Ascending aorta (tissue), 2 donors: Measurements from ENCODE around the gene PLEKHB2. TPM values are rescaled to one million over a fixed set of nuclear protein-coding genes. Genes with fewer than 3 reads are reported as not detected.
A peak's percentile ranks its signal among the peaks of the same experiment; 100 is the strongest.
"Not testable (repeated sequence)": the region's sequence is repeated elsewhere in the genome, so short reads cannot be mapped to it uniquely, and the experiment has no call there.

Experiments
- DNase-seq, 2 donors: peaks; one replicate each; pipeline ENCODE4 v3.0.0-alpha.2; 2019; ENCODE audit warnings: low spot score in 2 of 2
- H3K27ac ChIP-seq, 2 donors: fragments of 200-600 bp; sonication (generic); one replicate each; pipeline ENCODE4 v1.5.1; 2016 to 2017; ENCODE audit warnings: mild to moderate bottlenecking in 1 of 2
- H3K27me3 ChIP-seq: fragments of 200-600 bp; sonication (generic); one replicate; pipeline ENCODE4 v1.5.1; 2017
- H3K36me3 ChIP-seq, 2 donors: fragments of 200-600 bp; sonication (generic); one replicate each; pipeline ENCODE4 v1.5.1; 2016
- H3K4me1 ChIP-seq, 2 donors: fragments of 200-600 bp; sonication (generic); one replicate each; pipeline ENCODE4 v1.5.1; 2016 to 2017; ENCODE audit warnings: mild to moderate bottlenecking in 1 of 2
- H3K4me3 ChIP-seq, 2 donors: fragments of 200-600 bp; sonication (generic); one replicate each; pipeline ENCODE4 v1.5.1; 2016 to 2017; ENCODE audit warnings: mild to moderate bottlenecking in 1 of 2
- H3K9me3 ChIP-seq, 2 donors: fragments of 200-600 bp; sonication (generic); one replicate each; pipeline ENCODE4 v1.5.1; 2016
- CTCF ChIP-seq, 3 experiments: fragments of 200-600 bp in 2 of 3; fragments of 450-650 bp in 1 of 3; sonication (generic) in 2 of 3; IDR thresholded peaks; one replicate each; pipeline ENCODE4 v1.5.1; 2016 to 2019; ENCODE audit warnings: antibody characterized with exemption in 3 of 3, mild to moderate bottlenecking in 1 of 3, moderate library complexity in 1 of 3
- intact Hi-C: fragments of 100-400 bp; cut with DNase I; formaldehyde crosslinking; loops from one replicate; pipeline ENCODE4 v1.15.1; 2023
- total RNA-seq: library from RNA; depleted of rRNA; stranded (reverse); fragments of >200 nt; gene quantifications from one replicate; pipeline ENCODE4 v1.1.0, GENCODE V29; 2016

The PLEKHB2 gene
- total RNA-seq, 1 donor from 2014 or later = 61.7 TPM

DNA sequence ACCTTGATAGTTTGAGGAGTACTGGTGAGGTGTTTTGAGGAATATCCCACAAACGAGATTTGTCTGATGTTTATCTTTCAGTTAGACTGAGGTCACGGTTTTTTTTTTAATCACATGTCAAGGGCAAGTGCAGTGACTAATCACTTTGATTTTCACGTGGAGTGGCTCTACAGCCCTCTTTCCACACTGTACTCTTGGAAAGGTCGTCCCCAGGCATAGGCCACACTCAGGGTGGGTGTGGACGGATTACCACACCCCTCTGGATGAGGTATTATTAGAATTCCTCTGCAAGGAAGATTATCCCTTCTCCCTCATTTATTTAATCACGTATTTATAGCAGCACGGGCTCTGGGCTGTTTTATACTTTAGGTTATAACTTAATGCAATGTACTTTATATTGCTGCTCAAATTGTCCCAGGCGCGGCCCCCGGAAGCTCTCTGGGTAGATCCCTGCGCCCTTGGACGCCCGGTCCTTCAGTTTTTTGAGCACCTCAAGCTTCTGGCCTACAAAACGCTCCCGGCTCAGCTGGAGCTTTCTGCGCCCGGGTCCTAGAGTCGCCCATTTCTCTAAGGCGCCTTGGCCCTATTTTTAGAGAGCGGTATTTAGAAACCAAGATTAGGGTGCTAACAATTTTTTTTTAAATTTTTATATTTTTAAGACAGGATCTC lies 515 bp upstream of the PLEKHB2 start:
- intact Hi-C loops = loop anchor here (1.0 to 5.0 kb wide), 3 partner anchors 11 to 762 kb away; partner anchors contain the start of genes FAM168B, IMP4 and MZT2A
- TF ChIP-seq CTCF (IDR thresholded peaks at IDR 0.05) = no peak
- Histone ChIP-seq H3K36me3 (no peaks in the 10 kb centered on the region), H3K4me3 (peak overlapping the region; percentile 83 to 97), H3K27ac (peak overlapping the region; percentile 85 to 86), H3K4me1 (peaks cover 0 to 14% of the 10 kb centered on the region in 2 donors), H3K27me3 (no peaks in the 10 kb centered on the region), H3K9me3 (no peaks in the 10 kb centered on the region)
- peak in 1 of 2 donors; percentile 83 for DNase-seq

DNA sequence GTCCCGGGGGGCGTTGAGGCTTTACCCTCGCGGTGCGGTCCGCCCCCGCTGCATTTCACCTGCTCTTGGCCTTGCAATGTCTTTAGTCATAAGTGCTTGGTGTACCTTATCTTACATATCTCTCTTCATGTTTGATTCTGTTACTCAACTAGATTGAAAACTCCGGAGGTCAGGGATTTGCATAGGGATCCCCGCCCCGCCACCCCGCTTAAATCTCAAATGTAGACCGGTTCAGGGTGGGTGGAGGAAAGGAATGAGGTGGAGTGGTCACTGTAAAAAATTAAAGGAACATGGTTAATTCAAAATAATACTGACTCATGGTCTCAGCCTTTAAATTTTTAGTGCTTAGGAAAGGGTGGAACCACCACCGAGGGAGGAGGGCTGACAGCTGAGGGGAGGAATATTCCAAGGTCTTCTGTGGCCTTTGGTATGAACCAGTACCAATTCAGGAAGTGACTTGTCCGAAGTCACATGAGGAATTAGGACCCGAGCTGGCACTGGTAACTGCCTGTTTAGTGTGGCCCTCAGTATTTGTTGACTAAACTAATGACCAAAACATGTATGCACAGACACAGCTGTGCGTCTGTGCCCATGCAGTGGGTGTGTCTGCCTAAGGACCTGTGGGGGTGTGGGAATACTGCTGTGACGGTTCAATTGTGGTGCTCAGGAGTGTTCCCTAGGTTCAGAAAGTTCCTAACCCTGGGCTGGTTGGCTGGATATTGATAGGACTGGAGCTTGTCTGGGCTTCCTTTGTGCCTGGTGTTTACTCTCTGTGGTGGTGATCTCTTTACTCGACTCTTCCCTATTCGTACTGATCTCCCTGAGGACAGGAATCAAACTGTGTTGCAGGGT lies 1.0 kb downstream of the PLEKHB2 start:
- intact Hi-C loops = loop anchor here (1.0 to 5.0 kb wide), 3 partner anchors 13 to 764 kb away; partner anchors contain the start of genes FAM168B, IMP4 and MZT2A

GRCh38 chr2:131112529-131112928 lies 7.4 kb downstream of the PLEKHB2 start:
- H3K4me3 ChIP-seq = no peak overlapping the region

More for the DNA sequence above, 1.0 kb downstream of the PLEKHB2 start:
- Histone ChIP-seq H3K36me3 (no peaks in the 10 kb centered on the region), H3K9me3 (no peaks in the 10 kb centered on the region), H3K27me3 (no peaks in the 10 kb centered on the region), H3K4me1 (peaks cover 0 to 14% of the 10 kb centered on the region in 2 donors), H3K4me3 (peak overlapping the region; percentile 83 to 97), H3K27ac (peak overlapping the region; percentile 85 to 86)
- DNase-seq = peak in 1 of 2 donors; percentile 68
- TF ChIP-seq CTCF (IDR thresholded peaks at IDR 0.05) = no peak

DNA sequence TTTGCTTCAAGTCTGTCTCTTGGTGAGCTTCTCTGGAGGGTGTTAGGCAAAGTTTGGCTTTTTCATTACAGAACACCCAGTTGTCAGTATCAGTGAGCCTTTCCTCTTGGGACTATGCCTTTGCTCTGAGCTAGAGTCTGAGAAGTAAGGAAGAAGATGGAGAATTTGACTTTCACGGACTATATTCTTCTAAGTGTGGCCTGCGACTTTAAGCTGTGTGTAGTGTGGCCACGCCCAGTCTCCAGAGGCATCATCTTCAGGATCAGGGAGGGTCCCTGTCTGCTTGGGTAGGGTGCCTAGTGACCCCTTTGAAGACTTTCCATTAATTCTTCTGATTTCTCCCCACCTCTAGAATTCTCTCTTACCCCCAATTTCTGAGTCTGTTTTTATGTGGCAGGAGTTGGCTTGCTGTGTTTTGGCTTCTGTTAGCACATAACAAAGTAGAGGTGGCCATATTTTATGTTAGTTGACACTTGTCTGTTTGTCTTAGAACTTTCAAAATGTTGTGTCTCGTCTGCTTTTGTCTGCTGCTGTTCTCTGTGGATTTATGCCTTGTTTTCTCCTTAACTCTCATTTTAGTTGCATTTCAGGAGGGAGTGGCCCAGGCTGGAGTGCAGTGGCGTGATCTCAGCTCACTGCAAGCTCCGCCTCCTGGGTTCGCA lies 8.6 kb downstream of the PLEKHB2 start:
- intact Hi-C loops = no loop called here
- DNase-seq = no peak

More at GRCh38 chr2:131112529-131112928, 7.4 kb downstream of the PLEKHB2 start:
- no peak for TF ChIP-seq CTCF (IDR thresholded peaks at IDR 0.05)
- no peaks in the 10 kb centered on the region for H3K27me3 ChIP-seq
- H3K36me3 ChIP-seq = no peaks in the 10 kb centered on the region
- intact Hi-C loops = no loop called here
- no peaks in the 10 kb centered on the region for H3K9me3 ChIP-seq
- DNase-seq = no peak
- no peak overlapping the region for H3K27ac ChIP-seq
- H3K4me1 ChIP-seq = no peaks in the 10 kb centered on the region

GRCh38 chr2:131114950-131115349 lies 9.8 kb downstream of the PLEKHB2 start:
- H3K36me3 ChIP-seq, H3K9me3 ChIP-seq, H3K4me1 ChIP-seq, DNase-seq, H3K4me3 ChIP-seq, H3K27ac ChIP-seq, H3K27me3 ChIP-seq, intact Hi-C loops: not testable (repeated sequence)

More for the DNA sequence above, 8.6 kb downstream of the PLEKHB2 start:
- Histone ChIP-seq H3K9me3 (no peaks in the 10 kb centered on the region), H3K4me3 (no peak overlapping the region), H3K36me3 (no peaks in the 10 kb centered on the region), H3K27me3 (no peaks in the 10 kb centered on the region), H3K27ac (no peak overlapping the region), H3K4me1 (no peaks in the 10 kb centered on the region)
- no peak for TF ChIP-seq CTCF (IDR thresholded peaks at IDR 0.05)
